Mammary epithelial cell (primary cell): ENCODE results near the gene CHRM2.

Source experiments
- CTCF ChIP-seq, 2 donors: IDR thresholded peaks in 1 of 2; conservative IDR thresholded peaks in 1 of 2; 2 replicates each; pipeline ENCODE4 v1.5.1; 2011 to 2012; ENCODE audit warnings: inconsistent platforms in 2 of 2, low read length in 2 of 2, mild to moderate bottlenecking in 2 of 2, control low read depth in 1 of 2, low read depth in 1 of 2; ENCODE audit not compliant: insufficient read depth in 1 of 2; ENCODE audit errors: extremely low read depth in 1 of 2
- EZH2 ChIP-seq: IDR thresholded peaks from 2 replicates; pipeline ENCODE4 v1.6.1; 2012; ENCODE audit warnings: low read length, inconsistent platforms, borderline replicate concordance

GRCh38 chr7:137069249-137069963, 201.0 kb downstream of the CHRM2 start:
- TF ChIP-seq EZH2 (no peak), CTCF (conservative IDR thresholded peaks at IDR 0.05 in 1 of 2, IDR thresholded peaks at IDR 0.05 in 1 of 2; ENCODE audit: extremely low read depth in 1 of 2, insufficient read depth in 1 of 2, low read depth in 1 of 2, low read length in 2 of 2) (no peak)
